Spinal cord (tissue), 10 donors: ENCODE measurements around the gene TAOK3. TPM values are rescaled to one million over a fixed set of nuclear protein-coding genes. Genes with fewer than 3 reads are reported as not detected.
"Not testable (repeated sequence)": the region's sequence is repeated elsewhere in the genome, so short reads cannot be mapped to it uniquely, and the experiment has no call there.

Source experiments
- DNase-seq, 6 donors: peaks; one replicate each; pipeline versions ENCODE4 v3.0.0 to v3.0.0-alpha.2; 2013 to 2015; ENCODE audit warnings: low spot score in 6 of 6, low read depth in 4 of 6
- H3K27ac ChIP-seq: one replicate; pipeline ENCODE4 v1.5.1; 2013; ENCODE audit warnings: low read depth, low read length, control low read depth
- H3K27me3 ChIP-seq: one replicate; pipeline ENCODE4 v1.6.1; 2013; ENCODE audit warnings: low read length; ENCODE audit not compliant: control insufficient read depth, insufficient read depth
- H3K36me3 ChIP-seq: one replicate; pipeline ENCODE4 v1.6.1; 2013; ENCODE audit warnings: low read length; ENCODE audit not compliant: control insufficient read depth, insufficient read depth
- H3K4me1 ChIP-seq: one replicate; pipeline ENCODE4 v1.6.1; 2013; ENCODE audit warnings: low read length; ENCODE audit not compliant: control insufficient read depth, insufficient read depth
- H3K4me3 ChIP-seq: one replicate; pipeline ENCODE4 v1.5.1; 2013; ENCODE audit warnings: low read depth, low read length, control low read depth
- H3K9me3 ChIP-seq: one replicate; pipeline ENCODE4 v1.6.1; 2013; ENCODE audit warnings: low read length; ENCODE audit not compliant: control insufficient read depth, insufficient read depth
- WGBS: methylation state at CpG from one replicate; pipeline ENCODE4 v1.1.5; 2013; ENCODE audit warnings: missing lambda C conversion rate; ENCODE audit not compliant: insufficient coverage; 5-methylcytosine and 5-hydroxymethylcytosine counted together
- long read RNA-seq, 4 donors: transcript quantifications; one replicate each; lab custom pipeline, GENCODE V29; 2026
- polyA plus RNA-seq, 2 donors: library from polyadenylated mRNA; unstranded; fragments of 120-200 nt; gene quantifications; one replicate each; pipeline ENCODE4 v1.2.1, GENCODE V29; 2013; ENCODE audit not compliant: insufficient read length in 2 of 2
- total RNA-seq, 2 donors: library from RNA; depleted of rRNA in 1 of 2; stranded (reverse); fragments of 120-200 nt in 1 of 2; fragments of >200 nt in 1 of 2; gene quantifications; one replicate each; pipeline versions ENCODE4 v1.2.3 to v1.2.4, GENCODE V29; 2013 to 2014
- donor health status: healthy.

TAOK3 gene
- 10 to 100 TPM; 46.9 to 51.1 TPM for total RNA-seq
- 100 to 1,000 TPM; 105 to 107 TPM for polyA plus RNA-seq
- long read RNA-seq, donor 1, full-length matches to known transcripts = 20 of 20 reads
- long read RNA-seq, donor 1, partial matches to known transcripts = 0 of 20 reads
- long read RNA-seq, donor 1, other reads (novel, unspliced or antisense) = 0 of 20 reads
- long read RNA-seq, donor 2, transcript TAOK3-205 (2 exons, 777 nt) = major isoform, 7 of 10 reads
- long read RNA-seq, donor 2, partial matches to known transcripts = 0 of 10 reads
- long read RNA-seq, donor 2, other reads (novel, unspliced or antisense) = 0 of 10 reads
- long read RNA-seq, donor 3, transcript TAOK3-209 (8 exons, 2,147 nt) = major isoform, 5 of 12 reads
- long read RNA-seq, donor 3, partial matches to known transcripts = 5 of 12 reads
- long read RNA-seq, donor 3, other reads (novel, unspliced or antisense) = 0 of 12 reads
- long read RNA-seq, donor 4, partial matches to known transcripts = 45 of 64 reads
- long read RNA-seq, donor 4, other reads (novel, unspliced or antisense) = 18 of 64 reads

- WGBS = under 1% methylated on average over 66 of the region's 75 CpGs
- peak; percentile 86 to 99 (median 95) for DNase-seq
Observed at GRCh38 chr12:118372541-118373495, at the start of gene TAOK3. TSS of gene TAOK3 (minus strand) at chr12:118372907. CDS start at chr12:118255567, 117,340 bp downstream.

GRCh38 chr12:118420673-118421072, 48.0 kb upstream of the TAOK3 start:
- Histone ChIP-seq H3K27me3 (no peaks in the 10 kb centered on the region), H3K4me1 (no peaks in the 10 kb centered on the region), H3K27ac (no peak overlapping the region), H3K9me3 (no peaks in the 10 kb centered on the region), H3K4me3 (no peak overlapping the region), H3K36me3 (no peaks in the 10 kb centered on the region)
- WGBS = no CpG with 5 or more reads among the region's 3 CpGs
- no peak for DNase-seq

More at GRCh38 chr12:118372541-118373495, at the start of gene TAOK3:
- Histone ChIP-seq H3K27me3 (peaks cover 5% of the 10 kb centered on the region), H3K4me3 (peak within 1 kb of the TSS; percentile 86), H3K4me1 (peaks cover 24% of the 10 kb centered on the region), H3K27ac (peak within 1 kb of the TSS; percentile 88), H3K9me3 (no peaks in the 10 kb centered on the region), H3K36me3 (no peaks in the 10 kb centered on the region)

- no CpG with 5 or more reads among the region's 1 CpG for WGBS
- H3K36me3 ChIP-seq = peaks cover 5% of the 10 kb centered on the region
- DNase-seq = no peak
- H3K27ac ChIP-seq = no peak overlapping the region
- no peaks in the 10 kb centered on the region for H3K4me1 ChIP-seq
- no peak overlapping the region for H3K4me3 ChIP-seq
- H3K27me3 ChIP-seq = no peaks in the 10 kb centered on the region
- H3K9me3 ChIP-seq = no peaks in the 10 kb centered on the region
Observed at GRCh38 chr12:118418385-118419057, 45.8 kb upstream of the TAOK3 start.

- Histone ChIP-seq H3K36me3 (peaks cover 8% of the 10 kb centered on the region), H3K4me3 (no peak overlapping the region), H3K4me1 (no peaks in the 10 kb centered on the region), H3K9me3 (no peaks in the 10 kb centered on the region), H3K27me3 (no peaks in the 10 kb centered on the region), H3K27ac (no peak overlapping the region)
- no CpG with 5 or more reads among the region's 3 CpGs for whole genome bisulfite sequencing
- DNase-seq = no peak
Observed at GRCh38 chr12:118417942-118418341, 45.2 kb upstream of the TAOK3 start.

GRCh38 chr12:118409834-118410233, 37.1 kb upstream of the TAOK3 start:
- no peak for DNase-seq
- Histone ChIP-seq H3K27ac (no peak overlapping the region), H3K4me3 (no peak overlapping the region), H3K27me3 (no peaks in the 10 kb centered on the region), H3K9me3 (no peaks in the 10 kb centered on the region), H3K4me1 (no peaks in the 10 kb centered on the region), H3K36me3 (peaks cover 41% of the 10 kb centered on the region)
- 86% methylated on average over 1 of the region's 2 CpGs for WGBS

GRCh38 chr12:118408241-118408640, 35.5 kb upstream of the TAOK3 start:
- H3K4me3 ChIP-seq, H3K4me1 ChIP-seq, H3K27ac ChIP-seq, H3K9me3 ChIP-seq, H3K27me3 ChIP-seq, DNase-seq: not testable (repeated sequence)
- WGBS = 100% methylated on average over 2 of the region's 8 CpGs
- peaks cover 41% of the 10 kb centered on the region for H3K36me3 ChIP-seq

GRCh38 chr12:118404876-118405521, 32.3 kb upstream of the TAOK3 start:
- Histone ChIP-seq H3K36me3 (peaks cover 40% of the 10 kb centered on the region), H3K4me1 (no peaks in the 10 kb centered on the region), H3K9me3 (no peaks in the 10 kb centered on the region), H3K27ac (no peak overlapping the region), H3K27me3 (no peaks in the 10 kb centered on the region), H3K4me3 (no peak overlapping the region)
- WGBS = no CpG with 5 or more reads among the region's 4 CpGs
- DNase-seq = peak; percentile 44 to 95 (median 68)

GRCh38 chr12:118402251-118402650, 29.5 kb upstream of the TAOK3 start:
- no peak overlapping the region for H3K4me3 ChIP-seq
- WGBS = 80% methylated on average over 3 of the region's 6 CpGs
- H3K4me1 ChIP-seq = no peaks in the 10 kb centered on the region
- no peaks in the 10 kb centered on the region for H3K27me3 ChIP-seq
- H3K9me3 ChIP-seq = no peaks in the 10 kb centered on the region
- peaks cover 29% of the 10 kb centered on the region for H3K36me3 ChIP-seq
- H3K27ac ChIP-seq = no peak overlapping the region
- DNase-seq = no peak

GRCh38 chr12:118398940-118399339, 26.2 kb upstream of the TAOK3 start:
- peaks cover 37% of the 10 kb centered on the region for H3K36me3 ChIP-seq
- no peak for DNase-seq
- no peaks in the 10 kb centered on the region for H3K27me3 ChIP-seq
- WGBS = 99% methylated on average over 5 of the region's 5 CpGs
- no peak overlapping the region for H3K4me3 ChIP-seq
- H3K9me3 ChIP-seq = no peaks in the 10 kb centered on the region
- H3K4me1 ChIP-seq = no peaks in the 10 kb centered on the region
- H3K27ac ChIP-seq = no peak overlapping the region
